HUES6 (cell line): ENCODE measurements around the gene TM9SF1.
A peak's percentile ranks its signal among the peaks of the same experiment; 100 is the strongest.
"Not testable (repeated sequence)": the region's sequence is repeated elsewhere in the genome, so short reads cannot be mapped to it uniquely, and the experiment has no call there.

ENCODE experiments used
- H3K27ac ChIP-seq: 2 replicates; pipeline ENCODE4 v1.7.0; 2013; ENCODE audit warnings: low read depth, mild to moderate bottlenecking, low read length, inconsistent platforms
- H3K27me3 ChIP-seq: 2 replicates; pipeline ENCODE4 v1.6.1; 2013; ENCODE audit warnings: low read length; ENCODE audit not compliant: control insufficient read depth, insufficient read depth
- H3K36me3 ChIP-seq: 2 replicates; pipeline ENCODE4 v1.6.1; 2013; ENCODE audit warnings: low read length; ENCODE audit not compliant: control insufficient read depth, insufficient read depth
- H3K4me1 ChIP-seq: 2 replicates; pipeline ENCODE4 v1.6.1; 2013; ENCODE audit warnings: low read length; ENCODE audit not compliant: control insufficient read depth, insufficient read depth
- H3K4me3 ChIP-seq: 2 replicates; pipeline ENCODE4 v1.5.1; 2013; ENCODE audit warnings: low read depth, low read length
- H3K9ac ChIP-seq: one replicate; pipeline ENCODE4 v1.6.1; 2013; ENCODE audit warnings: mild to moderate bottlenecking, low read length
- H3K9me3 ChIP-seq: 2 replicates; pipeline ENCODE4 v1.6.1; 2013; ENCODE audit warnings: low read depth, low read length; ENCODE audit not compliant: control insufficient read depth, insufficient read depth

Gene TM9SF1

DNA sequence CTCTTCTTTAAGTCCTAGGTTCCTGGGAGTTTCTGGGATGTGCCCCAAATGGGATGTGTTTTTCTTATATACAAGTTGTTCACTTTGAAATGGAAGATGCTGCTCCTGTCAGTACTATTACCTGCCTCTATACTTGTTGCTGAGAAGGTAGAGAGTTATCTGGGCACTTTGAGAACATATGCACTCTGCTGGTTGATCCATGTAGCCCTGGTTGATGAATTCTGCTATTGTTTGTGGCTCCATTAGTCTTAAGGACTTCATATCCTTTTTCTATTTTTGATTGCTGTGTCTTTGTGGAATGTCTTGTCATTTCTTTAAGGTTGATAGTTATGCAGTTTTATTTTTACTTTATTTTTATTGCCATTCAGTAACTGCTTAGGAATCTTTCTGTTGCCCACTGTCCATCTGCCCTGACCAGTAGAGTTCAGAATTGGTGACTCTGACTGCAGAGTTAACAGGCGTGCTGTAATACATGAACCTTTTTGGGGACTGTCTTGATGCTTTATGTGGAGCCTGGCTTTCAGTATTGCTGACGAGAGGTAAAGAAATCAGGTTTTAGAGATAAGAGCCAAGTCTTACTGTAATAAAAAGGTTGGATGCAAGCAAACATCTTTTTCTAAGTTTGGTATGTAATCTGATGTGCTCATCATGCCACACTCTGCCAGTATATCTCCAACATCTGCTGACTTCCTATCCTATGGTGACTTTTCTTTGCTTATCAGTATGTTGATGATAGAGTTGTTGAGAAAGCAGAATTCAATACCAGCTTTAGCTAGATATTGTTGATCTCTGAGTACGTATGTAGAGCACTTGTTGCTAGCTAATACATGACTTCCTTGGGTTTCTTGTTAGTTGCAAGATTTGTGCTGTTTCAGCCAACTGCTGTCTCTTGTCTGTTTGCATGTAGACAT, 39.1 kb upstream of the TM9SF1 start:
- peaks cover 49% of the 10 kb centered on the region for H3K36me3 ChIP-seq
- H3K9me3 ChIP-seq: no peaks in the 10 kb centered on the region
- H3K4me3 ChIP-seq: no peak overlapping the region
- peaks cover 11% of the 10 kb centered on the region; the same call in 1 of the 2 replicates for H3K4me1 ChIP-seq
- H3K27ac ChIP-seq: no peak overlapping the region
- H3K9ac ChIP-seq: no peak overlapping the region
- no peaks in the 10 kb centered on the region for H3K27me3 ChIP-seq

DNA sequence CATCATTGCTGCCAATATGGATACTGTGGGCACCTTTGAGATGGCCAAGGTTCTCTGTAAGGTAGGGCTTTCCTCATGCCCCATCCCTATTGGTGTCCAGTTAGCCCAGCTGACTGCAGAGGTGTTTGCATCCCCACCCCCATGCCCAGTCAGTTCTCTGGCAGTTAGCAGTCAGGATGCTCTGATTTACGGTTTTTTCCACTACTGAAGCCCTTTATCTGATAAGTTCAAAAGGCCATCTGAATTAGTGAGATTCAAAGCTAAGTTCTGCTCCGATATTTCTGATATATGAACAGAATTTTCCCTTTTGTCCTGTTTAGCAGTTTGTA, 38.3 kb upstream of the TM9SF1 start:
- H3K4me3 ChIP-seq: peak overlapping the region; percentile 99
- H3K4me1 ChIP-seq: peaks cover 11% of the 10 kb centered on the region; the same call in 1 of the 2 replicates
- no peaks in the 10 kb centered on the region for H3K27me3 ChIP-seq
- no peak overlapping the region for H3K27ac ChIP-seq
- peaks cover 41% of the 10 kb centered on the region for H3K36me3 ChIP-seq
- no peaks in the 10 kb centered on the region for H3K9me3 ChIP-seq
- peak overlapping the region; percentile 90 for H3K9ac ChIP-seq

DNA sequence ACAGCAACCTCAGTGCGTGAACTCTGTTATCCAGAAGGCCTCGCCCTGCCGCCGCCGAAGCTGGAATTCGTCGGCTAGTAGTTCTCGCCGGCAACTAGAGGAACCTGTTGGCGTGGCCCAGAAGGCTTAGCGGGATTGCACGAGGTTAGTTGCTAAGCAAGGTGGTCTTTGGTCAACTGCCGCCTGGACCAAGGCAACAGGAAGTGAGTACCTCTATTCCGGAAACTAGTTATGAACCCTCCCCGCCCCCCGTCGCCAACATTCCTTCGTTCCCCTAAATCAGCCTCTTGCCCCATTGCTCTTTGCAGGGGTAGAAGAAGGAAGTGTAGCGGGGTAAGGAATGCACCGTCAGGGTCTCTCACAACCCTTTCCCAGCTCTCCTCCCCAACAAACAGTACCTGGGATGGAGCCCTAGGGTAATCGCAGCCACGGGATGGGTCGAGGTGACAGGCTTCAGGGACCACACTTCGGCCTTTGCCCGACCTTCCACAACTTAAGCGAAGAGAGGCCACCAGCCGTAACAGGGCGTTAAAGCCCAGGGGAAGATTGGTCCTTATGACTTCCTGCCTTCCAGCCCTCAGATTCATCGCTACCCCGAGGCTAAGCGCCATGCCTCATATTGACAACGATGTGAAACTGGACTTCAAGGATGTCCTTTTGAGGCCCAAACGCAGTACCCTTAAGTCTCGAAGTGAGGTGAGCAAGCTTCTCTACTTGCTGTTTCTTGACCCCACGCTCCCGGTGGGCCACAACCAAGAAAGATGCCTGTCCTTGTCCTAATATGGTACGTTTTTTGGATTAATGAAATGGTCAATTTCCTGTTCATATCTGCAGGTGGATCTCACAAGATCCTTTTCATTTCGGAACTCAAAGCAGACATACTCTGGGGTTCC, 37.6 kb upstream of the TM9SF1 start, which contains the start of gene GMPR2:
Gene GMPR2, plus strand, starts transcription at position 285 of the 893 bp plus-strand sequence. Its CDS starts 325 bp downstream, at position 610.
- peak within 1 kb of the TSS; percentile 99 for H3K4me3 ChIP-seq
- H3K27ac ChIP-seq: peak within 1 kb of the TSS; percentile 74; the same call in 1 of the 2 replicates
- peaks cover 11% of the 10 kb centered on the region; the same call in 1 of the 2 replicates for H3K4me1 ChIP-seq

DNA sequence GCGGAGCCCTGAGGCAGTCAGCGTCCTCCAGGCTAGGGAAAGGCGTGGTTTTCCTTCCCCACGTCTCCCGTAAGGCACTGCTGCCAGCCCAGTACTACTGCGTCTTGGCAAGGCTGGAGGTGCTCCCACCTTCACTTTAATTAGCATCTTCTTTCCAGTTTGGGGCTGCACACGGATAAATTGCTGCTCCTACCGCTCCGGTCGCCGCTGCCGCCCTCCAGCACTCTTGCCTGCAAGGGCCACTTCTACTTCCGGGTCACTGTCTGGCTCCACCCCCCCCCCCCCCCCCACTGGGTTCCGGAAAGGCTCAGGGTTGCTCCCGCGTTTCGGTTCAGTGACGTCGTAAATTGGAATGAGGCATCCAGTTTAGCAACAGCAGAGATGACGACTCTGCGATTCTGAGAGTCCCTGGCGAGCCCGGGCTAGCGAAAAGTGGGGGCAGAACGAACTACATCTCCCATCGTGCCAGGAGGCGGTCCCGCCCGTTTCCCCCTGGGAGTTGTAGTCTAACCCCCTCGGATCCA, 36.9 kb upstream of the TM9SF1 start, which contains the start of gene NEDD8:
Gene NEDD8, minus strand, starts transcription at position 247 of the 524 bp plus-strand sequence. Its CDS starts 100 bp downstream, at position 147.
- peaks cover 11% of the 10 kb centered on the region; the same call in 1 of the 2 replicates for H3K4me1 ChIP-seq
- peak within 1 kb of the TSS; percentile 74; the same call in 1 of the 2 replicates for H3K27ac ChIP-seq
- H3K4me3 ChIP-seq: peak within 1 kb of the TSS; percentile 99
- H3K9me3 ChIP-seq: no peaks in the 10 kb centered on the region
- H3K27me3 ChIP-seq: no peaks in the 10 kb centered on the region
- peak within 1 kb of the TSS; percentile 90 for H3K9ac ChIP-seq
- H3K36me3 ChIP-seq: peaks cover 38% of the 10 kb centered on the region

More for the DNA sequence above, 37.6 kb upstream of the TM9SF1 start, which contains the start of gene GMPR2:
- Histone ChIP-seq H3K36me3 (peaks cover 40% of the 10 kb centered on the region), H3K9me3 (no peaks in the 10 kb centered on the region), H3K9ac (peak within 1 kb of the TSS; percentile 90), H3K27me3 (no peaks in the 10 kb centered on the region)

DNA sequence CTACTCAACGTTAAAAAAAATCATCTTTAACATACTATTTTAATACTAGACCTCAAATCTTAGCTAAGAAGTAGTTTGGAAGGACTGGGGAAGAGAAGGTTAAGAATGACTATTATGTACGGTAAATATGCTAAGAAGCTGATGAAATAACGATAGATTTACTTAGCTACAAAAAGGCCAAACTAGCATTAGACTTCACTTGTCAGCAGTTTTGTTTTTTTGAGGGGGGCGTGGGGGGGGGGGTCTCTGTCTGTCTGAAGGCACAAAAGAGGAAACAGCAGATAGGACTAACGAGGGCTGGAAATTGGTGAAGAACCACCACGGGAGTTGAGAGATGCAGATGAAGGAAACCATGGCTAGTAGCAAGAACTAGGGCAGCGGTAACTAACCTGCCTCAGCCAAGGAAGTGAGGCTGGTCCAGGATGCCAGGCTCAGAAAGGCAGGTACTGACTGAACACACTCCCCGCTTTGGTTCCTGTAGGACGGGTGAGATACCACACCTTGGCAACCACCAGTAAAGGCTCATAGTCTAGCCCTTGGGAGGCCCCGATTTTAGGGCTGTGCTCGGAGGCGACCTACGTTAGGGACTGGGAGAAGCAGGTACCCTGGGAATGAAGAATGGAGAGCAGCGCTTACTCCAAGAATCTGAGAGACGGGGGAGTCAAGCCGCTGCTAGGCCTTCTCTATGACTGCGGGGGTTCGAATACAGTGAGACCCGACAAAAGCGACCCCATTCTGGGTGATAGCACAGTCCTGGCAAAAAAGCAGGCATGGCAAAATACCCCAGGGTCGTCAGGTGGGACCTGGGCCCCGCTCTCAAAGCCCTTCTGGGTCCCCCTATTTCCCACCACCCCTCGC, 36.3 kb upstream of the TM9SF1 start:
- Histone ChIP-seq H3K4me3 (peak overlapping the region; percentile 99), H3K36me3 (peaks cover 31% of the 10 kb centered on the region), H3K27me3 (no peaks in the 10 kb centered on the region), H3K4me1 (peaks cover 11% of the 10 kb centered on the region; the same call in 1 of the 2 replicates), H3K27ac (peak overlapping the region; percentile 74; the same call in 1 of the 2 replicates), H3K9ac (peak overlapping the region; percentile 90), H3K9me3 (no peaks in the 10 kb centered on the region)

DNA sequence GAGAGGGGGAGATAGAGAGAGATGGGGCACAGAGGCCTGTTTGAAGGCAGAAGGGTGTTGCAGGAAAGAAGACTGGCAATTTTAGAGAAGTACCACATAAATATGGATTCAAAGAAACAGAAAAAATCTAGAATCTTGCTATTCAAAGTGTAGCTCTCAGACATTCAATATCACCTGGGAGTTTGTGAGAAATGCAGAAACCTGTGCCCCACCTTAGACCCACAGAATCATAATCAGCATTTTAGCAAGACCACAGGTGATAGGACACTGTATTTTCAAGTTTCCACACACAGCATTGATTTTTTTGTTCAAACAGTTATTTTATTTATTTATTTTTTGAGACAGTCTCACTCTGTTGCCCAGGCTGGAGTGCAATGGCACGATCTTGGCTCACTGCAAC, 33.7 kb upstream of the TM9SF1 start:
- Histone ChIP-seq H3K36me3 (peaks cover 11% of the 10 kb centered on the region; the same call in 1 of the 2 replicates), H3K27me3 (no peaks in the 10 kb centered on the region), H3K9me3 (no peaks in the 10 kb centered on the region), H3K9ac (no peak overlapping the region), H3K4me3 (no peak overlapping the region), H3K4me1 (peaks cover 11% of the 10 kb centered on the region; the same call in 1 of the 2 replicates), H3K27ac (no peak overlapping the region)

DNA sequence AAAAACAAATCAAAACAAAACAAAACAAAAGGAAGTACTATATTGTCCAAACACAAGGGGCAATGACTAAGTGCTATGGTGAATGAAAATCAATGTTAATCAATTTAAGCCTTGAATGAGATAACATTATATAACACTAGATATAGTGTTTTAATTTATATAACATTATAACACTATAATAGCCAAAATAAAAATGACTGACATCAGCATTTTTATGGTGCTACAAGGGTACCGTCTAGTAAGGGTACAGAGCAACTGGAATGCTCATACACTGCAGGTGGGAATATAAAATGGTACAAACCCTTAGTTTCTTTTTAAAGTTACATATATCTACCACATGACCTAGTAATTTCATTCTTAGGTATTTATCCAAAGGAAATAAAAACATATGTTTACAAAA, 31.2 kb upstream of the TM9SF1 start:
- H3K4me1 ChIP-seq: 0 out of 2 replicates have a peak, but pooled peaks cover 4% of the 10 kb centered on the region
- H3K9ac ChIP-seq: no peak overlapping the region
- H3K36me3 ChIP-seq: peaks cover 11% of the 10 kb centered on the region; the same call in 1 of the 2 replicates
- H3K4me3 ChIP-seq: no peak overlapping the region
- no peaks in the 10 kb centered on the region for H3K27me3 ChIP-seq
- H3K9me3 ChIP-seq: no peaks in the 10 kb centered on the region
- no peak overlapping the region for H3K27ac ChIP-seq

DNA sequence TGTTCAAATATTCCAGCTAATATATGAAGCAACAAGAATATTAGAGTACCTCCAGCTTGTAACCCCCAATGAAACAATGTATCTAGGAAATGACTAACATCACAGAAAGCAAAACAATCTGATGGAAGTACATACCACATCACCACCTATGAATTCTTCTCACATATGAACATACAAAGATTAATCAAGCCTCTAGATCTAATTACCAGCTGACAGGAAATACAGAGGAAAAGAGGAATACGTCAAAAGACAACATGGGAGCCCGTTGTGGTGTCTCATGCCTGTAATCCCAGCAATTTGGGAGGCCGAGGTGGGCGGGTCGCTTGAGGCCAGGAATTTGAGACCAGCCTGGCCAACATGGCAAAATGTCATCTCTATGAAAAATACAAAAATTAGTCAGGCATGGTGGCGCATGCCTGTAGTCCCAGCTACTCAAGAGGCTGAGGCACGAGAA, 29.4 kb upstream of the TM9SF1 start:
- H3K27ac ChIP-seq: no peak overlapping the region
- no peaks in the 10 kb centered on the region for H3K27me3 ChIP-seq

DNA sequence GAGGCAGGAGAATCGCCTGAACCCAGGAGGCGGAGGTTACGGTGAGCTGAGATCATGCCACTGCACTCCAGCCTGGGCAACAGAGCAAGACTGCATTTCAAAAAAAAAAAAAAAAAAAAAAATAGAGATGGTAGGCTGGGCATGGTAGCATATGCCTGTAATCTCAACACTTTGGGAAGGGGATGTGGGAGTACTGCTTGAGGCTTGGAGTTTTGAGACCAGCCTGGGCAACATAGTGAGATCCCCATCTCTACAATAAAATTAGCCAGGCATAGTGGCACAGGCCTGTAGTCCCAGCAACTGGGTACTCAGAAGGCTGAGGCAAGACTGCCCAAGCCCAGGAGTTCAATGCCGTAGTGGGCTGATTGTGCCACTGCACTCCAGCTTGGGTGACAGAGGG, 27.7 kb upstream of the TM9SF1 start:
- H3K27ac ChIP-seq, H3K4me3 ChIP-seq, H3K9ac ChIP-seq, H3K27me3 ChIP-seq, H3K9me3 ChIP-seq, H3K4me1 ChIP-seq: not testable (repeated sequence)
- H3K36me3 ChIP-seq: peaks cover 11% of the 10 kb centered on the region

More for the DNA sequence above, 29.4 kb upstream of the TM9SF1 start:
- H3K36me3 ChIP-seq: peaks cover 11% of the 10 kb centered on the region; the same call in 1 of the 2 replicates
- no peaks in the 10 kb centered on the region for H3K9me3 ChIP-seq
- H3K4me1 ChIP-seq: no peaks in the 10 kb centered on the region
- H3K4me3 ChIP-seq: no peak overlapping the region
- H3K9ac ChIP-seq: no peak overlapping the region

DNA sequence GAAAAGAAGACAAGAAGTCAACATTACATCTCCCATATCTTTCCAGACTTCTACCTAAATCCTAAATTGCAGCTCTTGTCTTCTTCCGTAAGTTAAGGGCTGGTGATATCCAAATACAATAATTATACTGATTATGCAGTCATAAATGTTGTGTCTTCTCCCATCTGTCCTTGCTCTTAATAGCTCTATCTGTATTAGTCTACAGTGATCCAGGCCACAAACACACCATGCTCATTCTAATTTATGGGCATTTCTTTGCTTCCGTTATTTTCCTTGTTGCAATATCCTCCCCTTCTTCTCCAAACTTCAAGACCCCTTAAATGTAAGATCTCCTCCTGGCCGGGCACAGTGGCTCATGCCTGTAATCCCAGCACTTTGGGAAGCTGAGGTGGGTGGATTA, 24.3 kb upstream of the TM9SF1 start:
- Histone ChIP-seq H3K27ac (no peak overlapping the region), H3K36me3 (peaks cover 7% of the 10 kb centered on the region), H3K4me3 (no peak overlapping the region), H3K9ac (no peak overlapping the region), H3K27me3 (no peaks in the 10 kb centered on the region), H3K9me3 (no peaks in the 10 kb centered on the region), H3K4me1 (no peaks in the 10 kb centered on the region)
